B cell (primary cell): ENCODE results near the gene PDSS1.

Source experiments
- EZH2 ChIP-seq: IDR thresholded peaks from 2 replicates; pipeline ENCODE4 v1.6.1; 2012; ENCODE audit warnings: borderline replicate concordance, low read depth, mild to moderate bottlenecking, moderate library complexity, low read length; ENCODE audit not compliant: insufficient read depth, poor library complexity, severe bottlenecking
- TF ChIP-seq, protein P1 (sequence below): fragments of 200-600 bp; IDR thresholded peaks from one replicate; pipeline ENCODE4 v1.8.0; 2022; ENCODE audit warnings: antibody characterized with exemption, mild to moderate bottlenecking

DNA sequence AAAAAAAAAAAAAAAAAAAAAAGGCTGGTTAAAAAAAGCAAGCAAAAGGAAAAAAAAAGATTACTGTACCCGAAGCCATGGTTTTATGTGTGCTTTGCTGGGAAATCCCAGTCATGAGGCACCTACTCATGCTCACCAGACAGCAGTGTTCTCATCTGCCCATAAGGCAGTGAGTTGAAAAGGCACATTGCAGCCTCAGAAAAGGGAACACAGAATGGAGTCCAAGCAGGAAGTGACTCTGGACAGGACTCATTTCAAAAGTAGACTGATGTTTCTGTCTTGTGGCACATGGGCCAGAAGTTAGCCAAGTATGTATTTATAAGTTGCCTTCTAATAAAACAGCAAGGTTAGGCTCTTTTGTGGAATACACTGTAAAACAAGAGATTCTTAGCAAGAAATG lies 40.2 kb downstream of the PDSS1 start:
- TF ChIP-seq, protein P1, sequence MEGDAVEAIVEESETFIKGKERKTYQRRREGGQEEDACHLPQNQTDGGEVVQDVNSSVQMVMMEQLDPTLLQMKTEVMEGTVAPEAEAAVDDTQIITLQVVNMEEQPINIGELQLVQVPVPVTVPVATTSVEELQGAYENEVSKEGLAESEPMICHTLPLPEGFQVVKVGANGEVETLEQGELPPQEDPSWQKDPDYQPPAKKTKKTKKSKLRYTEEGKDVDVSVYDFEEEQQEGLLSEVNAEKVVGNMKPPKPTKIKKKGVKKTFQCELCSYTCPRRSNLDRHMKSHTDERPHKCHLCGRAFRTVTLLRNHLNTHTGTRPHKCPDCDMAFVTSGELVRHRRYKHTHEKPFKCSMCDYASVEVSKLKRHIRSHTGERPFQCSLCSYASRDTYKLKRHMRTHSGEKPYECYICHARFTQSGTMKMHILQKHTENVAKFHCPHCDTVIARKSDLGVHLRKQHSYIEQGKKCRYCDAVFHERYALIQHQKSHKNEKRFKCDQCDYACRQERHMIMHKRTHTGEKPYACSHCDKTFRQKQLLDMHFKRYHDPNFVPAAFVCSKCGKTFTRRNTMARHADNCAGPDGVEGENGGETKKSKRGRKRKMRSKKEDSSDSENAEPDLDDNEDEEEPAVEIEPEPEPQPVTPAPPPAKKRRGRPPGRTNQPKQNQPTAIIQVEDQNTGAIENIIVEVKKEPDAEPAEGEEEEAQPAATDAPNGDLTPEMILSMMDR, result no peak
- TF ChIP-seq EZH2, result no peak
